Large intestine (tissue), 3 donors: Measurements from ENCODE around the gene TTLL4. TPM values are rescaled to one million over a fixed set of nuclear protein-coding genes. Genes with fewer than 3 reads are reported as not detected.
"Not testable (repeated sequence)": the region's sequence is repeated elsewhere in the genome, so short reads cannot be mapped to it uniquely, and the experiment has no call there.

Experiments used
- DNase-seq, 2 donors: peaks; one replicate each; pipeline versions ENCODE4 v3.0.0 to v3.0.0-alpha.2; 2013
- H3K27ac ChIP-seq: one replicate; pipeline ENCODE4 v1.5.1; 2013; ENCODE audit warnings: low read length
- H3K27me3 ChIP-seq: 2 replicates; pipeline ENCODE4 v1.6.1; 2013; ENCODE audit warnings: low read length; ENCODE audit not compliant: control insufficient read depth, insufficient read depth
- H3K36me3 ChIP-seq: 2 replicates; pipeline ENCODE4 v1.6.1; 2013; ENCODE audit warnings: low read length; ENCODE audit not compliant: control insufficient read depth, insufficient read depth
- H3K4me1 ChIP-seq: one replicate; pipeline ENCODE4 v1.6.1; 2013; ENCODE audit warnings: low read length; ENCODE audit not compliant: control insufficient read depth, insufficient read depth
- H3K4me3 ChIP-seq: one replicate; pipeline ENCODE4 v1.5.1; 2013; ENCODE audit warnings: low read length
- H3K9me3 ChIP-seq: one replicate; pipeline ENCODE4 v1.6.1; 2013; ENCODE audit warnings: mild to moderate bottlenecking, low read depth, low read length, moderate library complexity; ENCODE audit not compliant: control insufficient read depth
- WGBS: methylation state at CpG from one replicate; pipeline ENCODE4 v1.1.5; 2013; ENCODE audit warnings: low lambda C conversion rate; ENCODE audit not compliant: insufficient coverage; 5-methylcytosine and 5-hydroxymethylcytosine counted together
- polyA plus RNA-seq: library from polyadenylated mRNA; unstranded; fragments of 120-200 nt; gene quantifications from one replicate; pipeline ENCODE4 v1.2.1, GENCODE V29; 2013

TTLL4 gene
- polyA plus RNA-seq, 1 donor, result 31.7 TPM

DNA sequence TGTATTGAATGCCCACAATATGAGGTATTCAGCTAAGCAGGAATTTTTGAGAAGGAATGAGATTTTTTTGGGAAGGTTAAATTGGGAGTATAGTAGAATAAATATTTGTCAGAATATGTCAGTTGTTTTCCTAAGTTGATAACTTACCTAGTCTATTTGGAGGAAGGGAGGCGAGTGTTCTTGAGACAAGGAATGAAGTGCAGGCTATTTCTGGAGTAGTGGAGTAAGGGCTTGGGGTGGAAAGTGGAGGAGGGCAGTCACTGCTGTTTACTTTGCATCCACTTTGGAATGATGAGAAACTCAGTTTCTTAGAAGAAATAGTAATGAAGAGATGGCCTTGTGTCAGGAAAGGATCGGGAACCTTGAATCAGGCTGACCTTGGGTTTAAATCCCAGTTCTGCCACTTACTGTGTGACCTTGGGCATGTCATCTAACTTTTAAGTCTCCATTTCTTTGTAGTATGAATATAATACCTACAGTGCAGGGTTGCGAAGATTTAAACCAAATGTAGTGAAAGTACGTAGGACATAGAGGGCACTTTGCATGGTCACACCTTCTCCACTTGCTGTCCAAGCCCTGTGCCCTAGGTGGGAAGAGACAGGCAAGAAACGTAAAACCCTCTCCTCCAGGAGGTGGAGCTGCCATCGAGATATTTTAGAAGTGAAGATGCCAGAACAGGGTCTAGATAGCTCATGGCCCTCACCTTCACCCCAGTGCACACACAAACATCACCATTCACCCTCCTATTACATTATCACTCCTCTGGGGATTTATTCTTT, 46.2 kb downstream of the TTLL4 start:
- H3K27me3 ChIP-seq, result no peaks in the 10 kb centered on the region
- peaks cover 37% of the 10 kb centered on the region for H3K36me3 ChIP-seq
- DNase-seq, result no peak

DNA sequence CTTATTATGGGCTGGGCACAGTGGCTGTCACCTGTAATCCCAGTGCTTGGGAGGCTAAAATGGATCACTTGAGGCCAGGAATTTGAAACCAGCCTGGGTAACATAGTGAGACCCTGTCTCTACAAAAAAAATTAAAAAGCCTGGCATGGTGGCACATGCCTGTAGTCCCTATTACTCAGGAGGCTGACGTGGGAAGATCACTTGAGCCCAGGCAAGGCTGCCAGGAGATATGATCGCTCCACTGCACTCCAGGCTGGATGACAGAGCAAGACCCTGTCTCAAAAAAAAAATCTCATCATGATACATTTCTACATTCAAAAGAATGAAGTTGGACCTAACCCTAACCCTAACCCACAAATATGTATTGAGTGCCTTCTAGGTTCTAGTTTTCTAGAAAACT, 51.2 kb downstream of the TTLL4 start:
- Histone ChIP-seq H3K36me3 (no peaks in the 10 kb centered on the region), H3K9me3 (no peaks in the 10 kb centered on the region), H3K27ac (no peak overlapping the region), H3K27me3 (no peaks in the 10 kb centered on the region), H3K4me1 (no peaks in the 10 kb centered on the region), H3K4me3 (no peak overlapping the region)
- no peak for DNase-seq
- WGBS, result no CpG with 5 or more reads among the region's 2 CpGs

More for the DNA sequence above, 46.2 kb downstream of the TTLL4 start:
- Histone ChIP-seq H3K4me3 (no peak overlapping the region), H3K9me3 (no peaks in the 10 kb centered on the region), H3K27ac (no peak overlapping the region), H3K4me1 (peaks cover 4% of the 10 kb centered on the region)
- 88% methylated on average over 3 of the region's 6 CpGs for WGBS

DNA sequence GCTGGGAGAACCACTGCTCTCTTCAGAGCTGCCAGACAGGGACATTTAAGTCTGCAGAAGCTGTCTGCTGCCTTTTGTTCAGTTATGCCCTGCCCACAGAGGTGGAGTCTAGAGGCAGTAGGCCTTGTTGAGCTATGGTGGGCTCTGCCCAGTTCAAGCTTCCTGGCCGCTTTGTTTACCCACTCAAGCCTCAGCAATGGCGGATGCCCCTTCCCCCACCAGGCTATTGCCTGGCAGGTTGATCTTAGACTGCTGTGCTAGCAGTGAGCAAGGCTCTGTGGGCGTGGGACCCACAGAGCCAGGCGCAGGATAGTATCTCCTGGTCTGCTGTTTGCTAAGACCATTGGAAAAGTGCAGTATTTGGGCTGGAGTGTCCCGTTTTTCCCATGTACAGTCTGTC, 62.1 kb downstream of the TTLL4 start:
- not testable (repeated sequence) for H3K27me3 ChIP-seq, H3K36me3 ChIP-seq, H3K4me1 ChIP-seq, DNase-seq, H3K27ac ChIP-seq, H3K9me3 ChIP-seq, H3K4me3 ChIP-seq
- WGBS, result no CpG with 5 or more reads among the region's 5 CpGs

DNA sequence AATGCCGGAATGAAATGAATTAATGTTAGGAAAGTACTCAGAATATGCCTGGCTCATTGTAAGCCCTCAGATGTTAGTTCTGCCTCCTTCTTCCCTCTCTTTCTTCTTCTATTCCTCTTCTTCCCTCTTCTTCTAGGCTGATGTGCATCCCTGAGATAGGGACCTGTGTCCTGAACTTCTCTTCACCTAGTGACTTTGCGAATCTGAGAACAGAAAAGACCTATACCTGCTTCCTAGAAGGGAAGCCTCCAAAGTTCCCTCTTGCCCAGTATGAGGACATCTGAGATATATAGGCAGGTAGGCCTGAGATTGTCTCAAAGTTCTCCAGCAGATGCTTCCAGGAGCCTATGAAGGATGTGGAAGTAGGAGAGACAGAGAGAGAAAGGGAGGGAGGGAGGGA, 63.2 kb downstream of the TTLL4 start:
- no peak for DNase-seq
- H3K27ac ChIP-seq, result no peak overlapping the region
- peaks cover 5% of the 10 kb centered on the region for H3K9me3 ChIP-seq
- no peaks in the 10 kb centered on the region for H3K36me3 ChIP-seq
- WGBS, result no CpG with 5 or more reads among the region's 2 CpGs
- no peaks in the 10 kb centered on the region for H3K4me1 ChIP-seq
- no peak overlapping the region for H3K4me3 ChIP-seq
- no peaks in the 10 kb centered on the region for H3K27me3 ChIP-seq

DNA sequence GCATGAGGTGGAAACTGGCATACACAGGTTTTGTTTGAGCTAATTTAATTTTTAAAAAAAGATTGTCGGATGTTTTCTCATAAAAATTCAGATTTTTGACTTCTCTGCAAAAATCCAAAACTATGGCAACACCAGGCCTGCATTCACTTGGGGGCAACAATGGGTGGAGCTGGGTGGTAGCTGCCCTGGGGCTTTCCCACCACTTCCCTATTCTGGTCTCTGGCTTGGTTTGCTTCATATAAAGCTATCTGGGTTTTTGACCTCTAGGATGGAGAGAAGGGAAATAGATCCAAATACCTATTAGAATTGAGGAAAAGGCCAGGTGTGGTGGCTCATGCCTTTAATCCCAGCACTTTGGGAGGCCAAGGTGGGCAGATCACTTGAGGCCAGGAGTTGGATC, 65.9 kb downstream of the TTLL4 start:
- no CpG with 5 or more reads among the region's 1 CpG for WGBS

DNA sequence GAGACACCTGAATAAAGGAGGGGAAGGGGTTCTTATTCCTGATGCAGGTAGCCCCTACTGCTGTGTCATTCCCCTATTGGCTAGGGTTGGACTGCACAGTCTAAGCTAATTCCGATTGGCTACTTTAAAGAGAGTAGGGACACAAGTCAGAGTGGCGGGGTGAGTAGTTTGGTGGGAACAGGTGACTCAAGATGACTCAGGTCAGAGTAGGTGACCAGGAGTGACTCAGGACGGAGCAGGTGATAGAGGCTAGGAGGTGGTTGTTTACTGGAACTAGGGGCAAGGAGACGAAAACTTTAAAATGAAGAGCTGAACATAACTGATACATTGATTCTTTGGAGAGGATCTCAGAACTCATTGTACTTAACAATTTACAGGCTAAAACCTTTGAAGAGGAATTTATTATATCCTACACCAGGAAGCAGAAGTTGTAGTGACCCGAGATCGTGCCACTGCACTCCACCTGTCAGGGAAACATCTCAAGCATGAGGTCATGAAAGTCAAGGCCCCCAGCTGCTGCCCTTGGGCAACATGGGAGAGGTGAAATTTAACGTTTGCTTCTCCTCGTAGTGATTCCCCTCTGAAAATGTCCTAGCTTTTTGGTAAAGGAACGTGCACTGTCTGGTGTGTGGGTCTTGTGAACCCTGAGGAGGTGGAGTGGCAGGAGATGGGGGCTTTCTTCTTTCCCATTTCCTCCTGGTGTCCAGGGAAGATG, 66.8 kb downstream of the TTLL4 start:
- peaks cover 5% of the 10 kb centered on the region for H3K9me3 ChIP-seq
- no peak for DNase-seq
- 80% methylated on average over 1 of the region's 9 CpGs for WGBS
- no peaks in the 10 kb centered on the region for H3K36me3 ChIP-seq
- peaks cover 11% of the 10 kb centered on the region for H3K4me1 ChIP-seq
- H3K4me3 ChIP-seq, result no peak overlapping the region
- no peaks in the 10 kb centered on the region for H3K27me3 ChIP-seq
- no peak overlapping the region for H3K27ac ChIP-seq

More for the DNA sequence above, 65.9 kb downstream of the TTLL4 start:
- H3K27me3 ChIP-seq, result no peaks in the 10 kb centered on the region
- H3K4me3 ChIP-seq, result no peak overlapping the region
- no peak overlapping the region for H3K27ac ChIP-seq
- no peaks in the 10 kb centered on the region for H3K36me3 ChIP-seq
- peaks cover 11% of the 10 kb centered on the region for H3K4me1 ChIP-seq
- no peak for DNase-seq
- peaks cover 5% of the 10 kb centered on the region for H3K9me3 ChIP-seq

DNA sequence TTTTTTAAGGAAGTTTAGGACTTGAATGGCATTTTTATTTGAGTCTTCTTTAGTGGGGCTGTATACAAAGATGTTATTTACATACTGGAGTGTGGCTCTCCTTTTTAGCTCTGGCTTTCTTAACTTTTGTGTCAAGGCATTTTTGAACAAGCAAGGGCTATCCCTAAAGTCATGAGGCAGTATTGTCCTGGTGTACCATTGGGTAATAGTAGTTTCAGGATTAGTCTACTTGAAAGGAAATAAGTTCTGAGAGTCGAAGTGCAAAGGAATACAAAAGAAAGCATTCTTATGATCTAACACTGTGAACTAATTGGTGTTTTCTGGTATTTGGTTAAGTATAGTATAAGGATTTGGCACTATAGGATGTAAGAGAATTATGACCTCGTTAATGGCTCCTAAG, 69.4 kb downstream of the TTLL4 start:
- DNase-seq, result no peak
- Histone ChIP-seq H3K36me3 (no peaks in the 10 kb centered on the region), H3K4me3 (no peak overlapping the region), H3K27ac (no peak overlapping the region), H3K27me3 (no peaks in the 10 kb centered on the region), H3K4me1 (peaks cover 26% of the 10 kb centered on the region), H3K9me3 (peaks cover 5% of the 10 kb centered on the region)
- no CpG with 5 or more reads among the region's 2 CpGs for WGBS

DNA sequence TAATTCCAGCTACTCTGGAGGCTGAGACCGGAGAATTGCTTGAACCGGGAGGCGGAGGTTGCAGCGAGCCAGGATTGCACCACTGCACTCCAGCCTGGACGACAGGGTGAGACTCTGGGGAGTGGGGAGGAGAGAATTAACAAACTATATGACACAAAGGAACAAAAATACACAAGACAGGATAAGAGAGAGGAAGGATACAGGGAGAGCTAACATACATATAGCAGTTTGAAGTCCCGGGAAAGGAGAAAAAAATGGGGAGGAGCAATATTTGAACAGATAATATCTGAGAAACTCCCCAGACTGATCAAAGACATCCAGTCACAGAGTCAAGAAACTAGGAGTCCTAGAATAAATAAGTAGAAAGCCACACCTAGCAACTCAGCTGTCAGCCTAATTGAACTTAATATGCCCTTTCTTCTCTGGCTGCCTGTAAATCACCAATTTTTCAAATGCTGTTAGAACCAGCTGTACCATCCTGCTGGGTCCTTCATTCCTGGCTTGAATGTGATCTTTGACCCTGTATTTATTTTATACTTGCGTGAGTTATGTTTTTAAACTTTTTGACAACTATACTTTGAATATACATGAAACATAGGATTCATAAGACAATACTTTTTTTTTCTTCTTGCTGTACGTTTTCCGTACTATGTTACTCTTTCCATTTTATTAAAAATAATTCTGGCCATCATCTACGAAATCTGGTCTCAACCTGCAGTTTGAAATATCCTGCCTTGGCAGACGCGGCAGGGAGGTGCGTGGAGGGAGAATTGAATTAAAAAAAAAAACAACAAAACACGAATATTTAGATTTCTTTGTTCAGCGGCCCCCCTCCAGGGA, 70.4 kb downstream of the TTLL4 start:
- WGBS, result 10% methylated on average over 5 of the region's 15 CpGs
- peak overlapping the region; percentile 93 for H3K27ac ChIP-seq
- DNase-seq, result peak; percentile 62 to 88
- H3K36me3 ChIP-seq, result no peaks in the 10 kb centered on the region
- peaks cover 5% of the 10 kb centered on the region for H3K9me3 ChIP-seq
- peak overlapping the region; percentile 68 for H3K4me3 ChIP-seq
- H3K27me3 ChIP-seq, result no peaks in the 10 kb centered on the region
- peaks cover 35% of the 10 kb centered on the region for H3K4me1 ChIP-seq

DNA sequence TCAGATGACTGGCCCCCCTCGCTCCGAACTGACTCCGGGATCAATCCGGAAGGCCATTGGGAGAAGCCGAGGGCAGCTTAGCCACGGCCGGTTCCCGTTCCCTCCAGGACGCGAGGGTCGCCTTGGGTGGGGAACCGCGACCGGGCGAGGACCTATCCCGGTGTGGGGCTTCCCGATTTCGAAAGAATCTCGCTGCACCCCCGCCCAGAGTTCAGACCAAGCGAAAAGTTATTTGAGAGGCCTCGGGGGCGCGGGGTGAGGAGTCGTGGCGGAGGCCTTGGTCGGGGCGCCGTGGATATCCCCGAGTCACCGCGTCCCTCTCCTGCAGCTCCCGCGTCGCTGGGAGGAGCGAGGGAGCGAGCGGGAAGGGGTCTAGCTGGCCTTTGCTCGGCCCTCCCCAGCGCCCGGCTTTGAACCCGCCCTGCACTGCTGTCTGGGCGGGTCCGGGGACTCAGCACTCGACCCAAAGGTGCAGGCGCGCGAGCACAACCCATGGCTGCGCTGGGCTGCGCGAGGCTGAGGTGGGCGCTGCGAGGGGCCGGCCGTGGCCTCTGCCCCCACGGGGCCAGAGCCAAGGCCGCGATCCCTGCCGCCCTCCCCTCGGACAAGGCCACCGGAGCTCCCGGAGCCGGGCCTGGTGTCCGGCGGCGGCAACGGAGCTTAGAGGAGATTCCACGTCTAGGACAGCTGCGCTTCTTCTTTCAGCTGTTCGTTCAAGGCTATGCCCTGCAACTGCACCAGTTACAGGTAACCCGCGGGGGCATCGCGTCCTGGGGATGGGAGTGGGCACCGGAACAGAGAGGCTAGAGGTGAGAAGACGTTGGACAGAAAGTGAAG, 71.3 kb downstream of the TTLL4 start, which contains the start of gene CYP27A1:
CYP27A1 (plus strand) TSS at position 457 of the 837 bp plus-strand sequence; CDS start at position 493, 36 bp downstream.
- H3K27ac ChIP-seq, result peak within 1 kb of the TSS; percentile 93
- peaks cover 40% of the 10 kb centered on the region for H3K4me1 ChIP-seq
- H3K9me3 ChIP-seq, result peaks cover 5% of the 10 kb centered on the region
- DNase-seq, result peak; percentile 67 to 91
- WGBS, result 10% methylated on average over 2 of the region's 76 CpGs
- no peaks in the 10 kb centered on the region for H3K27me3 ChIP-seq
- peak within 1 kb of the TSS; percentile 68 for H3K4me3 ChIP-seq
- no peaks in the 10 kb centered on the region for H3K36me3 ChIP-seq
